ENCODE measurements around the gene GMDS.

GRCh38 chr6:1970151-1970561, 275.2 kb downstream of the GMDS start:
- TF ChIP-seq ZFP3 (CRISPR knock-in tag; IDR thresholded peaks at IDR 0.05) (no peak), SNAI2 (CRISPR knock-in tag; IDR thresholded peaks at IDR 0.05) (no peak), POU6F1 (CRISPR knock-in tag; IDR thresholded peaks at IDR 0.05; ENCODE audit: borderline replicate concordance, low read depth) (no peak), RARB (CRISPR knock-in tag; IDR thresholded peaks at IDR 0.05) (no peak), TOX (CRISPR knock-in tag; IDR thresholded peaks at IDR 0.05; ENCODE audit: borderline replicate concordance) (no peak), CREB5 (CRISPR knock-in tag; IDR thresholded peaks at IDR 0.05; ENCODE audit: low read depth) (no peak)

Data from SK-N-SH treated with all-trans-retinoic acid at 6 μM for 48 hours (cell line).